ENCODE data around the gene CLEC4A.
"Not testable (repeated sequence)": the region's sequence is repeated elsewhere in the genome, so short reads cannot be mapped to it uniquely, and the experiment has no call there.

Gene CLEC4A

GRCh38 chr12:8134398-8134930 lies 11.0 kb downstream of the CLEC4A start:
- not testable (repeated sequence) for H3K27me3 ChIP-seq (ENCODE audit: control insufficient read depth, insufficient read depth, low read length); H3K4me1 ChIP-seq (ENCODE audit: control insufficient read depth, insufficient read depth, low read length); H3K9me3 ChIP-seq (ENCODE audit: control insufficient read depth, insufficient read depth, low read depth, low read length); H3K27ac ChIP-seq (ENCODE audit: low read depth, low read length); H3K36me3 ChIP-seq (ENCODE audit: control insufficient read depth, insufficient read depth, low read length); H3K4me3 ChIP-seq (ENCODE audit: low read depth, low read length); H3K9ac ChIP-seq (ENCODE audit: low read length)

- Histone ChIP-seq H3K9me3 (ENCODE audit: control insufficient read depth, insufficient read depth, low read depth, low read length) (peaks cover 22% of the 10 kb centered on the region), H3K4me1 (ENCODE audit: control insufficient read depth, insufficient read depth, low read length) (peaks cover 13% of the 10 kb centered on the region)
- not testable (repeated sequence) for H3K27me3 ChIP-seq (ENCODE audit: control insufficient read depth, insufficient read depth, low read length); H3K36me3 ChIP-seq (ENCODE audit: control insufficient read depth, insufficient read depth, low read length); H3K9ac ChIP-seq (ENCODE audit: low read length); H3K27ac ChIP-seq (ENCODE audit: low read depth, low read length); H3K4me3 ChIP-seq (ENCODE audit: low read depth, low read length)
These were observed 18.2 kb downstream of the CLEC4A start for GRCh38 chr12:8141647-8142046.

GRCh38 chr12:8143261-8143660 lies 19.8 kb downstream of the CLEC4A start:
- Histone ChIP-seq H3K27ac (ENCODE audit: low read depth, low read length) (no peak overlapping the region), H3K4me1 (ENCODE audit: control insufficient read depth, insufficient read depth, low read length) (peaks cover 15% of the 10 kb centered on the region), H3K27me3 (ENCODE audit: control insufficient read depth, insufficient read depth, low read length) (no peaks in the 10 kb centered on the region), H3K9ac (ENCODE audit: low read length) (no peak overlapping the region), H3K9me3 (ENCODE audit: control insufficient read depth, insufficient read depth, low read depth, low read length) (peaks cover 22% of the 10 kb centered on the region), H3K4me3 (ENCODE audit: low read depth, low read length) (no peak overlapping the region), H3K36me3 (ENCODE audit: control insufficient read depth, insufficient read depth, low read length) (no peaks in the 10 kb centered on the region)

- Histone ChIP-seq H3K4me3 (ENCODE audit: low read depth, low read length) (0 out of 2 replicates have a peak overlapping the region, but pooled peaks have one; percentile 2), H3K36me3 (ENCODE audit: control insufficient read depth, insufficient read depth, low read length) (no peaks in the 10 kb centered on the region), H3K27me3 (ENCODE audit: control insufficient read depth, insufficient read depth, low read length) (no peaks in the 10 kb centered on the region), H3K9ac (ENCODE audit: low read length) (no peak overlapping the region), H3K27ac (ENCODE audit: low read depth, low read length) (no peak overlapping the region), H3K9me3 (ENCODE audit: control insufficient read depth, insufficient read depth, low read depth, low read length) (peaks cover 21% of the 10 kb centered on the region), H3K4me1 (ENCODE audit: control insufficient read depth, insufficient read depth, low read length) (peaks cover 15% of the 10 kb centered on the region)
These were observed 22.5 kb downstream of the CLEC4A start for GRCh38 chr12:8145754-8146441.

GRCh38 chr12:8146442-8146771 lies 23.0 kb downstream of the CLEC4A start:
- no peak overlapping the region for H3K4me3 ChIP-seq (ENCODE audit: low read depth, low read length)

GRCh38 chr12:8154526-8154925 lies 31.1 kb downstream of the CLEC4A start:
- Histone ChIP-seq H3K9ac (ENCODE audit: low read length) (no peak overlapping the region), H3K4me1 (ENCODE audit: control insufficient read depth, insufficient read depth, low read length) (0 out of 2 replicates have a peak, but pooled peaks cover 3% of the 10 kb centered on the region), H3K36me3 (ENCODE audit: control insufficient read depth, insufficient read depth, low read length) (no peaks in the 10 kb centered on the region), H3K4me3 (ENCODE audit: low read depth, low read length) (no peak overlapping the region), H3K27me3 (ENCODE audit: control insufficient read depth, insufficient read depth, low read length) (no peaks in the 10 kb centered on the region), H3K9me3 (ENCODE audit: control insufficient read depth, insufficient read depth, low read depth, low read length) (no peaks in the 10 kb centered on the region), H3K27ac (ENCODE audit: low read depth, low read length) (no peak overlapping the region)

More at GRCh38 chr12:8146442-8146771, 23.0 kb downstream of the CLEC4A start:
- Histone ChIP-seq H3K4me1 (ENCODE audit: control insufficient read depth, insufficient read depth, low read length) (peaks cover 15% of the 10 kb centered on the region), H3K27me3 (ENCODE audit: control insufficient read depth, insufficient read depth, low read length) (no peaks in the 10 kb centered on the region), H3K27ac (ENCODE audit: low read depth, low read length) (no peak overlapping the region), H3K9ac (ENCODE audit: low read length) (no peak overlapping the region), H3K9me3 (ENCODE audit: control insufficient read depth, insufficient read depth, low read depth, low read length) (peaks cover 19% of the 10 kb centered on the region), H3K36me3 (ENCODE audit: control insufficient read depth, insufficient read depth, low read length) (no peaks in the 10 kb centered on the region)

- Histone ChIP-seq H3K27me3 (ENCODE audit: control insufficient read depth, insufficient read depth, low read length) (no peaks in the 10 kb centered on the region), H3K9ac (ENCODE audit: low read length) (no peak overlapping the region), H3K9me3 (ENCODE audit: control insufficient read depth, insufficient read depth, low read depth, low read length) (no peaks in the 10 kb centered on the region), H3K27ac (ENCODE audit: low read depth, low read length) (no peak overlapping the region), H3K4me1 (ENCODE audit: control insufficient read depth, insufficient read depth, low read length) (0 out of 2 replicates have a peak, but pooled peaks cover 3% of the 10 kb centered on the region), H3K4me3 (ENCODE audit: low read depth, low read length) (no peak overlapping the region), H3K36me3 (ENCODE audit: control insufficient read depth, insufficient read depth, low read length) (no peaks in the 10 kb centered on the region)
These were observed 33.0 kb downstream of the CLEC4A start for GRCh38 chr12:8156416-8156815.

GRCh38 chr12:8156845-8157244 lies 33.4 kb downstream of the CLEC4A start, which contains the start of gene ZNF705A:
ZNF705A (plus strand) TSS chr12:8157015; CDS start chr12:8172626, 15,611 bp downstream.
- no peaks in the 10 kb centered on the region for H3K9me3 ChIP-seq (ENCODE audit: control insufficient read depth, insufficient read depth, low read depth, low read length)
- no peak within 1 kb of the TSS for H3K27ac ChIP-seq (ENCODE audit: low read depth, low read length)
- no peaks in the 10 kb centered on the region for H3K36me3 ChIP-seq (ENCODE audit: control insufficient read depth, insufficient read depth, low read length)
- H3K4me1 ChIP-seq (ENCODE audit: control insufficient read depth, insufficient read depth, low read length) = 0 out of 2 replicates have a peak, but pooled peaks cover 3% of the 10 kb centered on the region
- no peak within 1 kb of the TSS for H3K4me3 ChIP-seq (ENCODE audit: low read depth, low read length)
- no peaks in the 10 kb centered on the region for H3K27me3 ChIP-seq (ENCODE audit: control insufficient read depth, insufficient read depth, low read length)
- H3K9ac ChIP-seq (ENCODE audit: low read length) = no peak within 1 kb of the TSS

- Histone ChIP-seq H3K4me1 (ENCODE audit: control insufficient read depth, insufficient read depth, low read length) (0 out of 2 replicates have a peak, but pooled peaks cover 3% of the 10 kb centered on the region), H3K9ac (ENCODE audit: low read length) (no peak overlapping the region), H3K27me3 (ENCODE audit: control insufficient read depth, insufficient read depth, low read length) (no peaks in the 10 kb centered on the region), H3K27ac (ENCODE audit: low read depth, low read length) (no peak overlapping the region), H3K9me3 (ENCODE audit: control insufficient read depth, insufficient read depth, low read depth, low read length) (no peaks in the 10 kb centered on the region), H3K36me3 (ENCODE audit: control insufficient read depth, insufficient read depth, low read length) (no peaks in the 10 kb centered on the region), H3K4me3 (ENCODE audit: low read depth, low read length) (no peak overlapping the region)
These were observed 34.2 kb downstream of the CLEC4A start for GRCh38 chr12:8157484-8158198.

GRCh38 chr12:8172911-8173310 lies 49.5 kb downstream of the CLEC4A start:
- H3K4me1 ChIP-seq (ENCODE audit: control insufficient read depth, insufficient read depth, low read length); H3K36me3 ChIP-seq (ENCODE audit: control insufficient read depth, insufficient read depth, low read length); H3K9me3 ChIP-seq (ENCODE audit: control insufficient read depth, insufficient read depth, low read depth, low read length); H3K27ac ChIP-seq (ENCODE audit: low read depth, low read length); H3K27me3 ChIP-seq (ENCODE audit: control insufficient read depth, insufficient read depth, low read length); H3K9ac ChIP-seq (ENCODE audit: low read length); H3K4me3 ChIP-seq (ENCODE audit: low read depth, low read length): not testable (repeated sequence)

GRCh38 chr12:8179989-8180585 lies 56.7 kb downstream of the CLEC4A start:
- not testable (repeated sequence) for H3K27me3 ChIP-seq (ENCODE audit: control insufficient read depth, insufficient read depth, low read length); H3K36me3 ChIP-seq (ENCODE audit: control insufficient read depth, insufficient read depth, low read length); H3K27ac ChIP-seq (ENCODE audit: low read depth, low read length); H3K4me1 ChIP-seq (ENCODE audit: control insufficient read depth, insufficient read depth, low read length); H3K9ac ChIP-seq (ENCODE audit: low read length); H3K9me3 ChIP-seq (ENCODE audit: control insufficient read depth, insufficient read depth, low read depth, low read length)
- H3K4me3 ChIP-seq (ENCODE audit: low read depth, low read length) = peak overlapping the region; percentile 59
